ENCODE measurements around the gene MSANTD1.

MSANTD1 gene

GRCh38 chr4:3232001-3232400 lies 17.0 kb upstream of the MSANTD1 start:
- in situ Hi-C loops (cut with MboI; ENCODE audit: low sequenced_read_pairs): no loop called here

GRCh38 chr4:3232871-3233271 lies 16.1 kb upstream of the MSANTD1 start:
- in situ Hi-C loops (cut with MboI; ENCODE audit: low sequenced_read_pairs): no loop called here

GRCh38 chr4:3233391-3234071 lies 15.4 kb upstream of the MSANTD1 start:
- in situ Hi-C loops (cut with MboI; ENCODE audit: low sequenced_read_pairs): no loop called here

GRCh38 chr4:3234171-3235029 lies 14.6 kb upstream of the MSANTD1 start:
- in situ Hi-C loops (cut with MboI; ENCODE audit: low sequenced_read_pairs): no loop called here

GRCh38 chr4:3235030-3235345 lies 14.0 kb upstream of the MSANTD1 start:
- in situ Hi-C loops (cut with MboI; ENCODE audit: low sequenced_read_pairs): no loop called here

GRCh38 chr4:3235581-3235980 lies 13.4 kb upstream of the MSANTD1 start:
- in situ Hi-C loops (cut with MboI; ENCODE audit: low sequenced_read_pairs): no loop called here

- in situ Hi-C loops (cut with MboI; ENCODE audit: low sequenced_read_pairs): no loop called here
Observed at GRCh38 chr4:3236326-3236878, 12.6 kb upstream of the MSANTD1 start.

- in situ Hi-C loops (cut with MboI; ENCODE audit: low sequenced_read_pairs): no loop called here
Observed at GRCh38 chr4:3237266-3237665, 11.7 kb upstream of the MSANTD1 start.

GRCh38 chr4:3237712-3238560 lies 11.0 kb upstream of the MSANTD1 start:
- in situ Hi-C loops (cut with MboI; ENCODE audit: low sequenced_read_pairs): no loop called here

GRCh38 chr4:3238721-3239120 lies 10.2 kb upstream of the MSANTD1 start:
- in situ Hi-C loops (cut with MboI; ENCODE audit: low sequenced_read_pairs): no loop called here

GRCh38 chr4:3239303-3239702 lies 9.7 kb upstream of the MSANTD1 start:
- in situ Hi-C loops (cut with MboI; ENCODE audit: low sequenced_read_pairs): no loop called here

GRCh38 chr4:3239998-3240920 lies 8.7 kb upstream of the MSANTD1 start:
- in situ Hi-C loops (cut with MboI; ENCODE audit: low sequenced_read_pairs): no loop called here

- in situ Hi-C loops (cut with MboI; ENCODE audit: low sequenced_read_pairs): no loop called here
Observed at GRCh38 chr4:3240936-3241522, 7.9 kb upstream of the MSANTD1 start.

GRCh38 chr4:3241898-3242524 lies 6.9 kb upstream of the MSANTD1 start:
- in situ Hi-C loops (cut with MboI; ENCODE audit: low sequenced_read_pairs): no loop called here

- in situ Hi-C loops (cut with MboI; ENCODE audit: low sequenced_read_pairs): no loop called here
Observed at GRCh38 chr4:3243136-3243780, 5.7 kb upstream of the MSANTD1 start.

GRCh38 chr4:3244002-3244401 lies 5.0 kb upstream of the MSANTD1 start:
- in situ Hi-C loops (cut with MboI; ENCODE audit: low sequenced_read_pairs): no loop called here

GRCh38 chr4:3244747-3245146 lies 4.2 kb upstream of the MSANTD1 start:
- in situ Hi-C loops (cut with MboI; ENCODE audit: low sequenced_read_pairs): no loop called here

GRCh38 chr4:3245676-3246075 lies 3.3 kb upstream of the MSANTD1 start:
- in situ Hi-C loops (cut with MboI; ENCODE audit: low sequenced_read_pairs): no loop called here

Data from HL-60/S4 (cell line).